ENCODE measurements around the gene IL2RA. TPM values are rescaled to one million over a fixed set of nuclear protein-coding genes. Genes with fewer than 3 reads are reported as not detected.

IL2RA gene
- total RNA-seq, 1 experiment from 2014 or later: not detected

GRCh38 chr10:6064119-6064518, 2.0 kb upstream of the IL2RA start:
- no peak for DNase-seq
- H3K4me2 ChIP-seq (ENCODE audit: insufficient read depth, insufficient read length, low read length): no peak overlapping the region
- H3K36me3 Mint-ChIP-seq (ENCODE audit: insufficient read depth in 1 of 3, low read depth in 3 of 3): no peaks in the 10 kb centered on the region; a peak in 1 of 7 replicates
- no peak overlapping the region for H4K5ac ChIP-seq (ENCODE audit: insufficient read length, low read depth, low read length)
- no peaks in the 10 kb centered on the region for H3K79me1 ChIP-seq (ENCODE audit: insufficient read depth, low read depth, low read length, poor library complexity, severe bottlenecking)
- no peak overlapping the region for H2BK20ac ChIP-seq (ENCODE audit: low read depth, low read length, poor library complexity, severe bottlenecking)
- no peak overlapping the region for H2BK12ac ChIP-seq (ENCODE audit: insufficient read length, low read depth, low read length)
- H3K27ac Mint-ChIP-seq: no peak overlapping the region
- peaks cover 2% of the 10 kb centered on the region; the same call in 1 of the 2 replicates for H3K27me3 Mint-ChIP-seq (ENCODE audit: low read depth)
- H4K91ac ChIP-seq (ENCODE audit: insufficient read length, low read depth, low read length): no peak overlapping the region
- no peaks in the 10 kb centered on the region for H3K79me2 ChIP-seq (ENCODE audit: insufficient read depth, low read length)
- H3K4ac ChIP-seq (ENCODE audit: low read depth, low read length): no peak overlapping the region
- no peak for TF ChIP-seq CTCF (conservative IDR thresholded peaks at IDR 0.05)
- H3K4me1 ChIP-seq (ENCODE audit: insufficient read depth, low read length): no peaks in the 10 kb centered on the region
- WGBS (ENCODE audit: extremely low coverage, insufficient read length, low lambda C conversion rate): no CpG with 5 or more reads among the region's 7 CpGs
- H2BK5ac ChIP-seq (ENCODE audit: insufficient read length, low read length): no peak overlapping the region
- no peak overlapping the region for H2AK5ac ChIP-seq (ENCODE audit: insufficient read length, low read length)
- no peak overlapping the region for H3K27ac ChIP-seq (ENCODE audit: insufficient read length, low read depth, low read length)
- H3T11ph ChIP-seq (ENCODE audit: low read length): no peak overlapping the region
- no peaks in the 10 kb centered on the region for H3K23me2 ChIP-seq (ENCODE audit: insufficient read length, low read depth, low read length, poor library complexity, severe bottlenecking)
- H3K14ac ChIP-seq (ENCODE audit: insufficient read depth, low read length): no peak overlapping the region
- no peak overlapping the region for H3K56ac ChIP-seq (ENCODE audit: insufficient read length, low read depth, low read length)
- peaks cover 4 to 6% of the 10 kb centered on the region in 2 experiments for H3K4me1 Mint-ChIP-seq
- H3K9me3 ChIP-seq (ENCODE audit: control insufficient read depth, low read depth, low read length): no peaks in the 10 kb centered on the region
- no peak overlapping the region for H4K8ac ChIP-seq (replicated peaks; ENCODE audit: insufficient read length, low read depth, low read length)
- no peak overlapping the region for H3K18ac ChIP-seq (ENCODE audit: insufficient read length, low read depth, low read length)
- no peaks in the 10 kb centered on the region; the same call in 1 of the 2 replicates for H3K27me3 ChIP-seq (ENCODE audit: insufficient read depth, low read length)
- no peak overlapping the region for H3K9ac ChIP-seq (ENCODE audit: extremely low read depth, insufficient read length, low read length)
- no peak overlapping the region for H3K23ac ChIP-seq (ENCODE audit: insufficient read length, low read depth, low read length)
- no peak overlapping the region for H2BK15ac ChIP-seq (ENCODE audit: low read depth, low read length)
- H2AFZ ChIP-seq (ENCODE audit: low read length): no peak overlapping the region
- no peak overlapping the region for H2BK120ac ChIP-seq (ENCODE audit: low read depth, low read length, poor library complexity, severe bottlenecking)
- H3K4me3 Mint-ChIP-seq: no peak overlapping the region
- peaks cover 0 to 3% of the 10 kb centered on the region in 2 experiments; a peak in 3 of 5 replicates for H3K9me3 Mint-ChIP-seq
- no peaks in the 10 kb centered on the region for H4K20me1 ChIP-seq (ENCODE audit: control insufficient read depth, insufficient read depth, insufficient read length)

Measured in H9 (cell line).